Measurements from ENCODE around the gene GALNT17. TPM values are rescaled to one million over a fixed set of nuclear protein-coding genes. Genes with fewer than 3 reads are reported as not detected.

GALNT17 gene
- total RNA-seq, 2 donors from 2014 or later, result 0.82 to 4.0 TPM

DNA sequence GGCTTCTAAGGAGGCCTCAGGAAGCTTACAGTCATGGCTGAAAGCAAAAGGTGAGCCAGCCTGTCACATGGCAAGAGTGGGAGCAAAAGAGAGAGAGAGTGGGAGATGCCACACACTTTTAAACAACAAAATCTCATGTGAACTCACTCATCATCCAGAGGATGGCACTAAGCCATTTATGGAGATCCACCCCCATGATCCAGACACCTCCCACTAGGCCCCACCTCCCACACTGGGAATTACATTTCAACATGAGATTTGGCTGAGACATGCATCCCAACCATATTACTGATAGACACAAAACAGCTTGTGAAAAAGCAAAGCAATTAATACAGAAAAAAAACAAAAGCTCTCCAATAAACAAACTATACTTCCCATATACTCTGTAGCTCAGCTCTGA, 210.3 kb downstream of the GALNT17 start:
- TF ChIP-seq, protein P1, sequence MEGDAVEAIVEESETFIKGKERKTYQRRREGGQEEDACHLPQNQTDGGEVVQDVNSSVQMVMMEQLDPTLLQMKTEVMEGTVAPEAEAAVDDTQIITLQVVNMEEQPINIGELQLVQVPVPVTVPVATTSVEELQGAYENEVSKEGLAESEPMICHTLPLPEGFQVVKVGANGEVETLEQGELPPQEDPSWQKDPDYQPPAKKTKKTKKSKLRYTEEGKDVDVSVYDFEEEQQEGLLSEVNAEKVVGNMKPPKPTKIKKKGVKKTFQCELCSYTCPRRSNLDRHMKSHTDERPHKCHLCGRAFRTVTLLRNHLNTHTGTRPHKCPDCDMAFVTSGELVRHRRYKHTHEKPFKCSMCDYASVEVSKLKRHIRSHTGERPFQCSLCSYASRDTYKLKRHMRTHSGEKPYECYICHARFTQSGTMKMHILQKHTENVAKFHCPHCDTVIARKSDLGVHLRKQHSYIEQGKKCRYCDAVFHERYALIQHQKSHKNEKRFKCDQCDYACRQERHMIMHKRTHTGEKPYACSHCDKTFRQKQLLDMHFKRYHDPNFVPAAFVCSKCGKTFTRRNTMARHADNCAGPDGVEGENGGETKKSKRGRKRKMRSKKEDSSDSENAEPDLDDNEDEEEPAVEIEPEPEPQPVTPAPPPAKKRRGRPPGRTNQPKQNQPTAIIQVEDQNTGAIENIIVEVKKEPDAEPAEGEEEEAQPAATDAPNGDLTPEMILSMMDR (IDR thresholded peaks at IDR 0.05), result no peak
- Histone ChIP-seq H3K36me3 (no peaks in the 10 kb centered on the region), H3K27me3 (no peaks in the 10 kb centered on the region), H3K4me3 (no peak overlapping the region), H3K9me3 (peaks cover 0 to 6% of the 10 kb centered on the region in 2 donors), H3K4me1 (no peaks in the 10 kb centered on the region), H3K27ac (no peak overlapping the region)
- no peak for DNase-seq (ENCODE audit: low spot score)

DNA sequence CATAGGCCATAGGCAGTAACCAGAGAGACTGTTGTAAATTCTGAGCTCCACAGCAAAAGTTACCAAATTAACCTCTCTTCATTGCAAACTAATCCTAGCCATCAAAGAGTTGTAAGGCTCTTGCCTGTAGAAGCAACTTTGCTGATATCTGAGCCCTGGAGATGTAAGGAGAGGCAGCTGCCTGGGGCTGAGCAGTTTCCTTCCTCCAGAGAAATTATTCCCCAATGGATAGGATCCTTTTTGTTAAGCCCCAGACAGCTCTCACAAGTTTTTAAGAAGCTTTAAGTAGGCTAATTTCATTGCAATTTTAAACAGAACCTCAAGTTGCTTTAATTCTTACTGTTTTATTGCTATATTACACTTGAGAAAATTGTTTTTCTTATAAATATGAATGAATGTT, 211.1 kb downstream of the GALNT17 start:
- Histone ChIP-seq H3K36me3 (no peaks in the 10 kb centered on the region), H3K27ac (no peak overlapping the region), H3K4me1 (no peaks in the 10 kb centered on the region), H3K9me3 (peaks cover 0 to 6% of the 10 kb centered on the region in 2 donors), H3K4me3 (no peak overlapping the region), H3K27me3 (no peaks in the 10 kb centered on the region)
- no peak for DNase-seq (ENCODE audit: low spot score)
- TF ChIP-seq, protein P1 (IDR thresholded peaks at IDR 0.05), result no peak

DNA sequence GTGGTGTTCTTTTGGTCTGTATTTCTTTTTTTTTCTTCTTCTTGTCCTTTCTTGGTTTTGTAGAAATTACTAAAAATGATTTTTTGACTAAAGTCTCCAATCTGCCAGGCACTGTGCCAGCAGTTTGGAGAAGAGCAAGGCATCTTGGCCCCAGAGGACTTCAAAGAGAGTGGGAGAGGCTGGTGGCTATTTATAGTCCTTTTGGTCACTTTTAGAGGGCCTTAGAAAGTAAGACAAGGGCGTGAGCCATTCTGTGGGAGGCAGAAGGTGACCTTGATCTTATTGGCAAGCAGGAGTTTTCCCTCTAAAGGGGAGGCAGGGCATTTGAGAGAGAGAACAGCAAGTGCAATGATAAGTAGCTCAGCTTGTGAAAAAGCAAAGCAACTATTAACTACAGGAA, 211.9 kb downstream of the GALNT17 start:
- TF ChIP-seq, protein P1 (IDR thresholded peaks at IDR 0.05), result no peak
- Histone ChIP-seq H3K27me3 (no peaks in the 10 kb centered on the region), H3K4me1 (no peaks in the 10 kb centered on the region), H3K4me3 (no peak overlapping the region), H3K27ac (no peak overlapping the region), H3K36me3 (no peaks in the 10 kb centered on the region), H3K9me3 (peaks cover 0 to 6% of the 10 kb centered on the region in 2 donors)
- no peak for DNase-seq (ENCODE audit: low spot score)

DNA sequence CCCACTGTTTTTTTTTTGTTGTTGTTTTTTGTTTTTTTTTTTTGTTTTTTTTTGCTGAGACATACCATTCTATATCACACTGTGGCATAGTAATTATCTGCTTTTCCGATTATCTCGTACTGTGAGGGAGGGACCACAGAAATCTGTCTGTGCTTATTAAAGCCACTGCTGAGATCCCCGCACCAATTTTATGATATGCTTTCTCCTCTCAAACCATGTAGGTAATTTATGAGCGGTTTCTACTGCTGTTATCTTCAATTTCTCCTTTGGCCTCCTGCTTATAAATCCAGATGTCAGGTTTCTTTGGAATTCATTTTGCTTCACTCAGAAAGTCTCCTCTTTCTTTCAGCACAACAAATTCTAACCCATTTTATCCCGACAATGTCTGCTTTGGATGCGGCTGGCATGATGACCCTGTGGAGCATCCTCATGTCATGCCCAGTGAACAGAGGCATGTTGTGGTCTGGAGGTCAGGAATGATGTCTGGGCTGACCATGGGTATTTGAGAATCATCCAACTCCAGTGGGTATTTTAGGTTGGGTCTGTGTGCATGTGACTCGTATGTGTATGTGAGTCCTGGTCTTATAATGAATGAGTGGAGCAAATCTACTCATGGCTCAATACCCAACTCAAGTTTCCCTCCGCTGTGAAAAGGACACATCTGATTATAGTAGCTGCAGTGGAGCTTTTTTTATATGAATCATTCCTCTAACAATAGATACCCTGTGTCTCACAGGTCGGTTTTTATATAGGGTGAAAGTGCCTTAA, 213.4 kb downstream of the GALNT17 start:
- no peak for DNase-seq (ENCODE audit: low spot score)
- no peaks in the 10 kb centered on the region for H3K27me3 ChIP-seq
- H3K27ac ChIP-seq, result no peak overlapping the region
- H3K4me1 ChIP-seq, result no peaks in the 10 kb centered on the region
- no peak overlapping the region for H3K4me3 ChIP-seq
- TF ChIP-seq, protein P1 (IDR thresholded peaks at IDR 0.05), result no peak
- no peaks in the 10 kb centered on the region for H3K36me3 ChIP-seq
- peaks cover 0 to 6% of the 10 kb centered on the region in 2 donors for H3K9me3 ChIP-seq

DNA sequence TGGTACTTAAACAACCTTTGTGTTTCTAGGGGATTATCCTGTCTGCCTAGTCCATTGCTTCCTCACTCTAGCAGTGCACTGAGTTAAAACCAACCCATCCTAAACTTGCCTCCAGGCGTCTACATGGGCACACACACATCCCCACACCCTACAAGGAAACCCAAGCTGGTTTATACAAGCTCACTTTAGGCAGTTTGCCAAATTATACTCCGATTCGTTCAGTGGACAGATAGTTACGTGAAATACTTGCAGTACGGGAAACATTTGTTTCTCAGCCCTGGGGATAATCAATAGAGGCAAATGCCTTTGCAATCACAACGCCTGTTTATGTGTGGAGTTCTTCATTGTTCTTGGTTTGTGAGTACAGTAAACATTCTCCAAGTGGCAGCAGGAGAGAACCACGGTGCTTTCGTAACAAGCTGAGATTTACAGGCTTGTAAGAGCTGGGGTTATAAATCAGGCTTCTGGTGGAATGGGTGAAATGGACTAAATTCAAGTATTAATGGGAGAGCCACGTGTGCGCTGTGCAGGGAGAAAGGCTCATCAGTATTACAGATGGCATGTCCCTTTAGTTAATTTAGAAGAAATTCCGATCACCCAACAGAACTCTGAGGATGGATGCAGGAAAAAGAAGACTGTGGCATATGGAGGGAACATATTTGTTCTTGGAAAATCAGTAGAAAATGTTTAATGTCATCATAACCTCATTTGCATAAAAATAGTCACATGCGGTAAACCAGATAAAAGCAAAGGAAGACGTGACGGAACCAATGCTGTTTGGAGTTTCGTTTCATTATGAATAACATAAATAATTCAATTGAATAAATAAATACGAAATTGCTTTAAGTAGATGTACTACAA, 217.1 kb downstream of the GALNT17 start:
- no peak for DNase-seq (ENCODE audit: low spot score)
- H3K27me3 ChIP-seq, result no peaks in the 10 kb centered on the region
- H3K4me3 ChIP-seq, result no peak overlapping the region
- TF ChIP-seq, protein P1 (IDR thresholded peaks at IDR 0.05), result no peak
- H3K4me1 ChIP-seq, result no peaks in the 10 kb centered on the region
- H3K36me3 ChIP-seq, result no peaks in the 10 kb centered on the region
- H3K9me3 ChIP-seq, result peaks cover 0 to 9% of the 10 kb centered on the region in 2 donors
- no peak overlapping the region for H3K27ac ChIP-seq
